Right renal pelvis (tissue), 4 donors: Measurements from ENCODE around the gene RIN1. TPM values are rescaled to one million over a fixed set of nuclear protein-coding genes. Genes with fewer than 3 reads are reported as not detected.

ENCODE experiments used
- DNase-seq, 4 donors: peaks; one replicate each; pipeline ENCODE4 v3.0.0-alpha.2; 2013; ENCODE audit warnings: low read depth in 4 of 4, low spot score in 3 of 4, missing footprints in 1 of 4
- polyA plus RNA-seq, 4 donors: library from polyadenylated mRNA; unstranded; fragments of 120-200 nt; gene quantifications; one replicate each; pipeline ENCODE4 v1.2.1, GENCODE V29; 2013; ENCODE audit not compliant: insufficient read length in 4 of 4

RIN1 gene
- polyA plus RNA-seq, 4 donors, result 2.5 to 3.1 (median 2.9) TPM

DNA sequence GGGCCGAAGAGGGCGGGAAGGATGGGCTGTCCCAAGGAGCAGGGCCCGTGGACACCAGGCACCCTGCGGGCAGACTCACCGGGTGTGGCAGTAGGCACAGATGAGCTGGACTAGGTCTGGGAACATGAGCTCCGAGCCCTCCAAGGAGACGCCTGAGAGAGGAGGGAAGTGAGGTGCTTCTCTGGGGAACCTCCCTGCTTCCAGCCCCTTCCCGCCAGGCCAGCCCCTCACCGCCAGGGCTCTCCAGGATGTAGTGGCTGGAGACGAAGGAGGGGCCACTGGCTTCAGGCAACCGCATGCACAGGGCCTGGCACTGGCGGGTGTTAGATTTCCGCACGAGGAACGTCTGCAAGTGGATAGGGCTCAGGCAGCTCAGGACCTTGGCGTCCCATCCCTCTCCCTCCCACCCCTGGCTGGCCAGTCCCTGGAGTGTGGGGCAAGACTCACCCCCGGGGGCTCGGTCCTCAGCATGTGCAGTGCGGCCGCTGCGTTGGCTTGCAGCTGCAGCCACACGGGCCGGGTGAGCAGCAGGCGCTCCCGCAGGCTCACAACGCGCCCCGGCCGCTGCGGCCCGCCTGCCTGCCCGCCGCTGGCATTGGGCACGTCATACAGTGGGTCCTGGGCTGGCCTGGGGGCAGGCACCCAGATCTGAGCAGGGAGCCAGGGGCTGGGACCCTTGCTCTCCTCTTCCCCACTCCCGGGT is 552 bp downstream of the RIN1 start:
- DNase-seq, result no peak

DNA sequence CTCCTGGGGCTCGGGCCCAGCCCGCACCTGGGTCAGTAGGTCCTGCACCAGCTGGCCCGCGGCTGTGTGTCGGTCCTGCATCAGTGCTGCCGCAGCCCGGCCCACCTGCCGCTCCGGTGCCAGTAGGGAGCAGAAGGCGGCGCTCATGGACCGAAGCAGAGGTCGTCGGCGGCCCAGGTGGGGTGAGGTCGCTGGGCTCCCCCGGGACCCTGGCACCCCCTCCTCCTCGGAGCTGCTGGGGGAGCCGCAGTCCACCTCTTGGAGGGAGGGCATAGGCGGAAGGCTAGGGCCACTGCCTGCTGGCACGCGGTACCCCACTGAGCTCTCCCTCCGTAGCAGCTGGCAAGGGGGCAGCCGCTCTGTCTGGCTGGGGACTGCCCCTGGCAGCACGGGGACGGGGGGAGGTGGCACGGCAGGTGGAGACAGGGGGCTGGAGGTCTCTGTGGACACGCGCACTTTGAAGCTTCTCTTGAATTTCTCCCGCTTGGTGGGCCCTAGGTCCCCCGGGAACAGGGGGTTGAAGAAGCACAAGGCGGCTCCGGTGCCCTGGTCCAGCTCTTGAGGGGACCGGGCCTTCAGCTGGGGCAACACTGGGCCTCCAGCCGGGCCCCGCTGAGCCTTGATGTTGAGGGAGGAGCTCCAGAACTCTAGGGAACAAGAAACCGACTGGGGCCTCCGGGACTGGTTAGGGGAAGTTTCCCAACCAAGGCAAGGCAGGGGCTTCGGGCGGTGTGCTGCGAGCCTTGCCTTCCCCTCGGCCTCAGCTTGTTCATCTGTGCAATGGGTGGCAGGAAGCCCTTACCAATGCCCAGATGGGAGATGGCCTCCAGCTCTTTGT is 1.4 kb downstream of the RIN1 start:
- DNase-seq, result no peak

- DNase-seq, result no peak
These were observed 2.2 kb downstream of the RIN1 start for GRCh38 chr11:66333896-66334604.

- DNase-seq, result no peak
These were observed 2.9 kb downstream of the RIN1 start for GRCh38 chr11:66333220-66333877.

DNA sequence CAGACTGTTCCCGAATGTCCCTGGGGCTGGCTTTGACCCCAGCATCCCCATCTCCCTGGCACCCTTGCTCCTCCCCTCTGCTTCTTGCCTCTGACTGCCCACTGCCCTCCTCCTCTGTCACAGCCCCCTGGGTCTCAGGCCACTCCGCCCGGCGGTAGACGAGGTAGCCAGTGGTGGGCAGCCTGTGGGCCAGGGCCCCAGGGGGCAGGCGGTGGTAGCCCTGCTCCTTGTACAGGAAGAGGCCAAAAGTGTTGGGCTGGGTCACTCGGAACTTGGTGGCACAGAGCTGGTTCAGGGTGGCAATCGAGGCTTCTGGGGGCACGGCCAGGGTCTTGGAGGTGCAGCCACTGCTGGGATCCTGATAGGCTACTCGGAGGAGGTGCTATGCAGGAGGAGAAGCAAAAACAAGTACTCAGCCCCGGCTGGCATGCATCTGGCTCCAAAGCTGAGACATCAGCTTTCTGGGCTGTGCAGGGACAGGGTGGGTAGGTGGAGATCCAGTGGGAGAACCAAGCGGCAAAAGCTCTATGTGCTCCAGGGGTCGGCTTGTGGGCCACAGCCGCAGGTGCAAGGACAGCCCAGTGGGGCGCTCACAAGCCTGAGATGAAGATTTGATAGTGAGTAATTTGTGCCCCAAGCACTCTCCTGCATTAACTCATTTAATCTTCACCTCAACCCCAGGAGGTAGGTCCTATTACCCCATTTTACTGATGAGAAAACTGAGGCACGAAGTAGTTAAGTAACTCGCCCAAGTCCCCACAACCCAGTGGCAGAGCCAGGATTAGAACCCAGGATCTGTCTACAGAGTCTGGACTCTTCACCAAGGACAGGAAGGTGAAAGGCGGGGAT is 3.6 kb downstream of the RIN1 start:
- DNase-seq, result no peak

DNA sequence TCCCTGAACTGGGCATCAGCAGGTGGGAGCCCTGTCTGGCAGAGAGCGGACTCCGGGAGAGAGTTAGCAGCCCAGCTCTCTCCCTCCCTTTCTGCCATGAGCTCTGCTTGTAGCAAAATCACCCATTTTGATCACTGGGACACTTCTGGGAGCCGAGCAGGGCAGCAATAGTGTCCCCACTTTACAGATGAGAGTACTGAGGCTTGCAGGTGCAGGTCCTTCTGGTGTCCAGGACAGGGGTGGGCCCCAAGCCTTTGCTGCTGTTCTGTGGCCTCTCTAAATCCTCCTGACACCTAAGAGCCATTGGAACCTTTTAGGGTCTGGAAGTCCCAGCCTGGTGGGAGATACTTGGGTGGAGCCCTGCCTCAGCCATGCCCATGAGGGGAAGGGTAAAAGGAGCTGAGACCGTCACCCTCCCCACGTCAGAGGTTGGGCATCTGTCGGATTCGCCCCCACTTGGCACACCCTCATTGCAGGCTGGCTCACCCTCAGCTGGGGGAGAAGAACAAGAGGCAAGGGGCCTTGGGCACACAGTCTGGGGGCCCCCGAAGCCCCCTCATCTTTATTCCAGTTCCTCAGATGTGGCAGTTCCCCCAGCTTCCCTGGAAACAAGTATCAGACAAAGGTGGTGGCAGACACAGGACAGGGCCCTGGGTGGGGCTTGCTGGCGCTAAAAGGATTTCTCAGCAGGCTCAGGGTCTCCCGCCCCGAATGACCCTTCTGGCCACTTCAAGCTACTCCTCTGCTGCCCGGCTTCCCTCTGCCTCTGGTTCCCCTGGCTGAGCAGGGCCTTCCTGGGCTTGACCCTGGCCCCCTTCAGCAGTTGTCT is 4.5 kb downstream of the RIN1 start:
- DNase-seq, result no peak

DNA sequence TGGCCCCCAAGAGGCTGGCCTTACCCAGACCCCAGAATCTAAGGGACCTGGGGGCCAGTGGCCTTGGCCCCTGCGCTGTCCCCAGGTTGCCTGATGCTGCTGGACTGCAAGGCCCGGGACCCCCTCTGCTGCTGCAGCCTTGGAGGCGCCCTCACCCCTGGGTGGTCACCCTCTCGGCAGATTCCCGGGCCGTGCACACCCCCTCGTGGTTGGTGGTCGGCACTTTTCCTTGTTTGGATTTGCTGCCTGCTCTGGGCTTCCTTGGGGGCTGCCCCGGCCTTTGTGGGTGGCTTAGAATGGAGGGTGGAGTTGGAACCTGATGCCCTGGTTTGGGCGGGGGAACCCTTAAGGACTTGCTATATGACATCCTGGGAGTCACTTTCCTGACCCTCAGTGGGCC is 5.3 kb downstream of the RIN1 start:
- DNase-seq, result no peak

DNA sequence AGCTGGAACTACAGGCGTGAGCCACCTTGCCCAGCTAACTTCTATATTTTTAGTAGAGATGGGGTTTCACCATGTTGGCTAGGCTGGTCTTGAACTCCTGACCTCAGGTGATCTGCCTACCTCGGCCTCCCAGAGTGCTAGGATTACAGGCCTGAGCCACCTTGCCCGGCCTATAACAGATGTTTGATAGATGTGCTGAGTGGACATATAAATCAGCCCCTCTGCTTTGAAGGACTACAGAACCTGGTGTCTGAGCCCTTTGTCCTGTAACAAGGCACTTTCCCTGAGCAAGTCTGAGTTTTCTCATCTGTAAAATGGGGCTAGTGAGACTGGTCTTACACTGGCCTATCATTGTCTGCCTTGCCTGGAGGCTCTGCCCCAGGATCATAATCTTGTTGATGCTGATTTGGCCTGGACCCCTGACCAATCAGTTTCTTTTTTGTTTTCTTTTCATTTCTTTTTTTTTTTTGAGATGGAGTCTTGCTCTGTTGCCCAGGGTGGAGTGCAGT is 7.0 kb downstream of the RIN1 start:
- no peak for DNase-seq

DNA sequence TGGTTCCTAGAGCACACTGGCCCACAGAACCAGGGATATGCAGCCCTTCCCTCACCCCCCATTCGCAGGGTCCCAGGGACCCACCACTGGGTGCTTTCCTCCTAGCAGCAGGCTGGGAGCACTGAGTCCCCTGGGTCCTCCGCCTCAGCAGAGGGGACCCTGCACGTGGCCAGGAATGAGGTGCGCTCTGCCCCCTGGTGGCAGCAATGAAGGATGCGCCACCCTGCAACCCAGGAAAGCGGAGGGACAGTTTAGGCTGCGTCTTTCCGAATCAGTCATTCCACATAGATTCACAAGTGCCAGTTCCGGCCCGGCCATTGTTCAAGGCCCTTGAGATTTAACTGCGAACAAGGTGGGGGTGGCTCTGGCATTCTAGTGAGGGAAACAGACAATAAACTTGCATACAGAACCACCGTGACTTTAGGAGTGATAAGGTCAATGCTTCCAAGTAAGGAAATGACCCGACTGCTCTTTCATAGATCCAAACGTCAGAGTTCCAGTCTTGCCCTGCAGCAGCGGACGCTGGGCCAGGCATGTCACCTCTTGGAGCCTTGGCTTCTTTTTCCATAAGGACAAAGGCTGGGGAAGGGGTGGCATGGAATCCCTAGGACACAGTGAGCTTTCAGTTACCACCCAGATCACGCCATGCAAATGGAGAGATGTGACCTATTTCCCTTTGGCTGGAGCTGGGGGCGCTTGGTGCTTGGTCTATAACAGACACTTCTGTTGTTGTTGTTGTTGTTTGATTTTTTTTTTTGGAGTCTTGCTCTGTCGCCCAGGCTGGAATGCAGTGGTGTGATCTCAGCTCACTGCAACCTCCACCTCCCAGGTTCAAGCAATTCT is 7.7 kb downstream of the RIN1 start:
- peak in 1 of 4 donors; percentile 74 for DNase-seq

GRCh38 chr11:66328031-66328301 is 8.3 kb downstream of the RIN1 start:
- no peak for DNase-seq

DNA sequence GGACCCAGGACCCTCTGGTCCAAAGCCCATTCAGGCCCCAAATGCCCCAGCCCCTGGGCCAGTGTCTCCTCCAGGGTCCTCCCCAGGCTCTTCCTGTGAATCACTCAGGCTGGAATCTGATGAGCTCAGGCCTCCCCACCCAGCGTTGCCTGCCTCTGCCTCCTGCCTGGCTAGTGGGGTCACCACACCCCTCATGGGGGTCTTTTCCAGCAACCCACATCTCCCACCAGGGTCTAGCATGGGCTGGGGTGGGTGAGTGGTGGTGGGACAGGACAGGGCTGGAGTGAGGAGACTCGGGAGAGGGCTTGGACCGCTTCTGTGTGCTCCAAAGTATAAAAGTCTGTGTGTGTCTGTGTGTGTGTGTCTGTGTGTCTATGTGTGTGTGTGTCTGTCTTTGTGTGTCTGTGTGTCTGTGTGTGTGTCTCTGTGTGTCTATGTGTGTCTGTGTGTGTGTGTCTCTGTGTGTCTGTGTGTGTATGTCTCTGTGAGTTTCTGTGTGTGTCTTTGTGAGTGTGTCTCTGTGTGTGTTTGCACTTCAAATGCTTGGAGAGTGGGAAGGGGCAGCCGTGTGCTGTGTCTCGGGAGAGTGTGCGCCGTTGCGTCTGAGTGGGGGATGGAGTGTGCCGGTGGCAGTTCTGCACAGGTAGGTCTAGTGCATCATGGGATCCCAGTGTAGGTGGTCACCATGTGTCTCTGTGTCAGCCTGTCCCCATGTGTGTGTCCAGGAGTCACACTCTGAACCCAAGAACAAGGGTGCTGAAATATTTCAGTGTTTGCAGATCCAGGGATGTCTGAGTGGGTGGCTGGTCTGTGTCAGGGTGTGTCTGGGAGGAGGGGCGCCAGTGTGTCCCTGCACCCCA is 8.8 kb downstream of the RIN1 start:
- DNase-seq, result no peak

DNA sequence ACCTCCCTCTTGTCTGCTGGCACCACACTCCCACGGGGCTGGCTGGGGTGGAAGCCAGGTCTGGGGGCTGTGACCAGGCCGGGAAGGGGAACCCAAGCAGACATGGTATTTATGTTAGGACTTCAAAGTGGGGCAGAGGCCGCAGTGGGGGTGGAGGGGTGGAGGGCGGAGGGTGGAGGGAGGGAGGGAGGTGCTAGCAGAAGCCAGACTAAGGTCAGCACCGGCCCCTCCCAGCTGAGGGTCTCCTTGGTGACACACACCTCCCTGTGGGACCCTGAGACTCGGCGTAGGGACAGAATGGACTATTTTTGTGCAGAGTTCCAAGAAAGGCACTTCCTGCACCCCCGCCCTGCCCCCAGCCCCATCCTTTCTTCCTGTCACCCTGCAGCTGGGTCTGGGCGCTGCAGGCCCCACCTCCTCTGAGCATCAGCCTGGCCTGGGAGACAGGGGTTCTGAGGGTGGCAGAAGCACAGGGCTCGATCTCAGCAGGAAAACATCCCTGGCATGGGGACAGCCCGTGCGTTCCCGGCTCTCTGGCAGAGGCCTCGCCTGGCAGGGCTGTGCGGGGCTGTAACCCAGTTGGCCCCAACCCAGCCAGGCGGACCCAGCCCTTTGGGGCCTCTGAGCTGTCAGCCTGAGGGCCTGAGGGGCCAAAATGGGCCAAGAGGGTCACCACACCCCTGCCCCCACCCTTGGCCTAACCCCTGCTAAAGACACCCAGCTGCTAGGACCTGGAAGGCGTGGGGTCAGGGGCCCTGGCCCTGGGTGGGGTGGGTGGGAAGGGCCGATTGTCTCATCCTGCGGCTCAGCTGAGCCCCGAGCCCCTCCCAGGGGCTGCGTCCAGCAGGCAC is 9.7 kb downstream of the RIN1 start:
- no peak for DNase-seq

- DNase-seq, result no peak
These were observed 11.0 kb downstream of the RIN1 start for GRCh38 chr11:66325263-66325671.

- DNase-seq, result no peak
These were observed 11.6 kb downstream of the RIN1 start for GRCh38 chr11:66324664-66325063.

- DNase-seq, result no peak
These were observed 12.6 kb downstream of the RIN1 start for GRCh38 chr11:66323684-66324083.

GRCh38 chr11:66322732-66323427 is 13.4 kb downstream of the RIN1 start:
- DNase-seq, result no peak
